T-helper 17 cell (primary cell): Measurements from ENCODE around the gene MIER3. TPM values are rescaled to one million over a fixed set of nuclear protein-coding genes. Genes with fewer than 3 reads are reported as not detected.

Experiments
- ATAC-seq: fragments of 150-1000 bp; cut with Tn5 transposase; 2 replicates; pipeline ENCODE4 v1.10.0; 2021; ENCODE audit warnings: mild to moderate bottlenecking, moderate library complexity
- DNase-seq, 3 donors: peaks; one replicate each; pipeline versions ENCODE4 v3.0.0 to v3.0.0-alpha.2; 2020 to 2021
- H3K9me3 ChIP-seq: one replicate; pipeline ENCODE4 v1.7.0; 2013; ENCODE audit warnings: low read length, mild to moderate bottlenecking; ENCODE audit not compliant: control insufficient read depth, poor library complexity, severe bottlenecking
- H3K27ac Mint-ChIP-seq: one replicate; pipeline ENCODE4 v1.8.0; 2022; ENCODE audit warnings: mild to moderate bottlenecking, moderate library complexity, mixed read lengths
- H3K27me3 Mint-ChIP-seq: one replicate; pipeline ENCODE4 v1.8.0; 2022; ENCODE audit warnings: mixed read lengths
- H3K36me3 Mint-ChIP-seq: one replicate; pipeline ENCODE4 v1.8.0; 2022; ENCODE audit warnings: low read depth, mixed read lengths
- H3K4me1 Mint-ChIP-seq: one replicate; pipeline ENCODE4 v1.8.0; 2022; ENCODE audit warnings: mild to moderate bottlenecking, mixed read lengths
- H3K4me3 Mint-ChIP-seq: one replicate; pipeline ENCODE4 v1.8.0; 2022; ENCODE audit warnings: mild to moderate bottlenecking, moderate library complexity, mixed read lengths
- total RNA-seq, 4 donors: library from RNA in 2 of 4; stranded (reverse) in 2 of 4; gene quantifications; one replicate each; pipeline ENCODE4 v1.2.3 and lab custom pipeline; 2022 to 2026

Gene MIER3
- total RNA-seq, 2 donors from 2014 or later: 24.6 to 30.4 TPM

DNA sequence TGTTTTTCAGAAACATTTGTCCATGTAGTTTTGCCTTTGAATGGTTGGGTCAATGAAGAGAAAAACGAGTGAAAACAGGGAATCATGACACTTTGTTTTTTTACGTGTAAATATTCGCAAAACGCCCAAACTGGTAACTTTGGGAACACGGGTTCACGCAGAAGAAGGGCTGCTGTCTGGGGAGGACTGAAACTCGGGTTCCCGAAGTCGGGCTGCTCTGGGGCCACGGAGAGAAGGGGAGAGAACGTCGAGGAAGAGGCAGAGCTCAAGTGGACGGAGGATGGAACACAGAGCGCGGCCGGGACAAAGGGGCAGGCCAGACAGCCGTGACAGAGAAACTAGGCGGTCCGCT lies 43.0 kb downstream of the MIER3 start:
- peak overlapping the region; percentile 97 for H3K27ac Mint-ChIP-seq
- no peaks in the 10 kb centered on the region for H3K27me3 Mint-ChIP-seq
- H3K9me3 ChIP-seq: no peaks in the 10 kb centered on the region
- peak overlapping the region; percentile 98 for H3K4me3 Mint-ChIP-seq
- ATAC-seq (peak; percentile 5), DNase-seq (peak in 2 of 3 donors; percentile 5 to 21)
- peaks cover 2% of the 10 kb centered on the region for H3K36me3 Mint-ChIP-seq
- H3K4me1 Mint-ChIP-seq: peaks cover 17% of the 10 kb centered on the region

DNA sequence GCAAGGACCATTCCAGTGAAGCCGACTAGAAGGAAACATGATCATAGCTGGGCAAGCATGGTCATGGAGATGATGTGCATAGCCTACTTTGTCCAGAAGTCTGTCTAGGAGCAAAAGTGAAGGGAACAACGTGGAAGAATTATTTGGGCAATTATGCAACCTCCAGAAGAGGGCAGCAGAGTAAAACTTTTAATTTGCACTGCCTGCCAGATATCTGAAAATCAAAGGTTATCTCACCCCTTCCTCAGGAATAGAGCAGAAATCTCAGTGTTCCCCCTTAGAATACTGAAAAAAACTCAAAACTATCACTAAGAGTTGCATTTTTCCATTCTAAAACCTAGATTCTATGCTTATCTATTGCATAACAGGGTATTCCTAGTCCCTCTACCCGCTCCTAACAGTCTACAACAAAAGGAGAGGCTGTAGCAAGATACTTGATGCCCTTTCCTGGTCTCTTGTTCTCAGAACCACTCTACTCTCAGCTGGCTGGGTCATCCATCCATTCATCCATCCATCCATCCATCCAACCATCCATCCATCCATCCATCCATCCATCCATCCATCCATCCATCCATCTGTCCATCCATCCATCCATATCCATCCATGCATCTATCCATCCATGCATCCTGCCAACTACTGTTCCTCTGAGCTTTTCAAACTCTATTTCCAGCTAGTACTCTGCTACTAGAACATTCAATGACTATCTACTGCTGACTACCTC lies 50.9 kb downstream of the MIER3 start:
- Mint-ChIP-seq H3K27ac (no peak overlapping the region), H3K4me1 (peaks cover 8% of the 10 kb centered on the region), H3K27me3 (peaks cover 6% of the 10 kb centered on the region), H3K4me3 (no peak overlapping the region), H3K36me3 (no peaks in the 10 kb centered on the region)
- ATAC-seq (peak; percentile 67), DNase-seq (peak in 1 of 3 donors; percentile 25)
- H3K9me3 ChIP-seq: no peaks in the 10 kb centered on the region

DNA sequence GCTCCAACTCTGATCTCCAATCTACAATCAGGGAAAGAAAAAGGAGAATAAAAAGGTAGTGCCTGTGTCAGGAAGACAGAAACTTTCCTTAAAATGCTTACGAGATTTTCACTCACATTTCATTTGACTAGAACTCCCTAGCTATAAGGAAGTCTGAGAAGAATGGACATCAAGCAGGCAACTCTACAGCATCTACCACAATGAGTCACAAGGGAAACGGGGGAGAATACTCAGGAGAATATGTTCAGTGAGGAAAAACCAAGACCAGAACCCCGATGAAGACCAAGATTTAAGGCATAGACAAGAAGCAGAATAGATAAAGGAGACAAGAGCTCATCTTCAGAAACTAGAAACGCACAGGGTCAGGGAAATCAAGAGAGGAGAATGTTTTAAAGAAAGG lies 51.5 kb downstream of the MIER3 start:
- H3K4me3 Mint-ChIP-seq: no peak overlapping the region
- no peaks in the 10 kb centered on the region for H3K36me3 Mint-ChIP-seq
- ATAC-seq (peak; percentile 50), DNase-seq (no peak)
- H3K9me3 ChIP-seq: no peaks in the 10 kb centered on the region
- peaks cover 8% of the 10 kb centered on the region for H3K4me1 Mint-ChIP-seq
- peaks cover 6% of the 10 kb centered on the region for H3K27me3 Mint-ChIP-seq
- no peak overlapping the region for H3K27ac Mint-ChIP-seq

DNA sequence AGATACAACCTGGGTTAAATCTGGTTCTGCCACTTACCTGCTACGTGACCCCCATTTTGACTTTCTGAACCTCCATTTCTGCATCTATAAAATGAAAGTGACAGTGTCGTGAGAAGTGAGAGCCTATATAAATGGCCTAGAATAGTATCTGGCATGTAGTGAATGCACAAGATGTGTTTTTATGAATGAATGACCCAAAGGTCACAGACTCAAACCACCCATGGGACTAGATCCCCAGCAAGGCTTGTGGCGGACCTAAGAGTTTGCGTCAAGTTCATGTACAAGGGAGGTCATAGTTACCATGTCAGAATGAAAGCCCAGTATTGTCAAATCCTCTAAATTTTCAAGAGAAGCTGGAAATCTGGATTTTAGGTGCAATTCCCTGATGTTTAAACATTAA lies 53.7 kb downstream of the MIER3 start:
- H3K27me3 Mint-ChIP-seq: peaks cover 2% of the 10 kb centered on the region
- no peak for DNase-seq
- no peak overlapping the region for H3K27ac Mint-ChIP-seq
- no peak overlapping the region for H3K4me3 Mint-ChIP-seq
- no peaks in the 10 kb centered on the region for H3K9me3 ChIP-seq
- H3K36me3 Mint-ChIP-seq: no peaks in the 10 kb centered on the region
- H3K4me1 Mint-ChIP-seq: peaks cover 11% of the 10 kb centered on the region
- ATAC-seq: no peak

DNA sequence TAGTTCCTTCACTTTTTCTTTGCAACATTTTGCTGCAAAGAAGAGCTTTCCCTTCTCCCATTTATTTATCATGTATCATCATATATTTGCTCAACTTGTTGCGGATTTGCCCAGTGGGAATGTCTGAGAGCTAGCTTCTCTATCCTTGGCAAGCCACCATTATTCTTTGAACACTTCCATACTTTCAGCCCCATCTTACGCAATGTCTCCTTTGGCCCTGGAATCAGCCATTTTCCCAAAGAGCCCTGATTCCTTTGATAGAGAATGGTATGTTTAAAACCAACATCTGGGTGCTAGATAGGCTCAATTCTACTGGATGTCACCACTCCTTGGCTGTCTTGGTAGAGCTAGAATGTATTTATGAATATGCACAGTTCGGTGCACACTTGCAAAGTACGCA lies 55.2 kb downstream of the MIER3 start:
- peak overlapping the region; percentile 87 for H3K27ac Mint-ChIP-seq
- ATAC-seq (no peak), DNase-seq (no peak)
- peak overlapping the region; percentile 25 for H3K4me3 Mint-ChIP-seq
- peaks cover 12% of the 10 kb centered on the region for H3K4me1 Mint-ChIP-seq
- no peaks in the 10 kb centered on the region for H3K27me3 Mint-ChIP-seq
- H3K36me3 Mint-ChIP-seq: no peaks in the 10 kb centered on the region
- no peaks in the 10 kb centered on the region for H3K9me3 ChIP-seq

DNA sequence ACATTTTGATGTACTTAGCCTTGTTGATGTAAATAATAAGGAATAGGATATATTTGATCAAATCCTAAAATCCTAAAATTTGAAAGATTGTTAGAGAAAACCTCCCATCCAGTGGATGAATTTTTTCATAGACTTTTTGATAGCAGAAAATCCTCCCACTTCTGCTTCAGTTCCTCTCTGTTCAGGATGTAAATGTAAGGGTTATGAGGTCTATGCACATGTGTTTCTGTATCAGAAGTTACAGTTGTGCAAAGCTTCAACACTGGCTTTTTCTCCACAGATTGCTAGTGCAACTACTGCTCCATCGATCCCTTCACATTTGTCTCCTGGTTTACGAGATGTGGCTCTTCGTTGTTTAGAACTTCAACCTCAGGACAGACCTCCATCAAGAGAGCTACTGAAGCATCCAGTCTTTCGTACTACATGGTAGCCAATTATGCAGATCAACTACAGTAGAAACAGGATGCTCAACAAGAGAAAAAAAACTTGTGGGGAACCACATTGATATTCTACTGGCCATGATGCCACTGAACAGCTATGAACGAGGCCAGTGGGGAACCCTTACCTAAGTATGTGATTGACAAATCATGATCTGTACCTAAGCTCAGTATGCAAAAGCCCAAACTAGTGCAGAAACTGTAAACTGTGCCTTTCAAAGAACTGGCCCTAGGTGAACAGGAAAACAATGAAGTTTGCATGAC lies 58.5 kb downstream of the MIER3 start:
- ATAC-seq: peak; percentile 40
- H3K27ac Mint-ChIP-seq: no peak overlapping the region

DNA sequence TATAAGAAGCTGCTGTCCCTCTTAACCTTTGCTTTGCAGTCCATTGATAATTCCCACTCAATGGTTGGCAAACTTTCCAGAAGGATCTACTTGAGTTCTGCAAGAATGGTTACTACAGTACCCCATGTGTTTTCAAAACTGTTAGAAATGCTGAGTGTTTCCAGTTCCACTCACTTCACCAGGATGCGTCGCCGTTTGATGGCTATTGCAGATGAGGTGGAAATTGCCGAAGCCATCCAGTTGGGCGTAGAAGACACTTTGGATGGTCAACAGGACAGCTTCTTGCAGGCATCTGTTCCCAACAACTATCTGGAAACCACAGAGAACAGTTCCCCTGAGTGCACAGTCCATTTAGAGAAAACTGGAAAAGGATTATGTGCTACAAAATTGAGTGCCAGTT lies 70.4 kb downstream of the MIER3 start:
- DNase-seq: no peak
- no peaks in the 10 kb centered on the region for H3K9me3 ChIP-seq
- Mint-ChIP-seq H3K27ac (peak overlapping the region; percentile 65), H3K4me1 (peaks cover 30% of the 10 kb centered on the region), H3K4me3 (no peak overlapping the region), H3K27me3 (no peaks in the 10 kb centered on the region), H3K36me3 (peaks cover 12% of the 10 kb centered on the region)
- no peak for ATAC-seq

More for the DNA sequence above, 58.5 kb downstream of the MIER3 start:
- Mint-ChIP-seq H3K27me3 (no peaks in the 10 kb centered on the region), H3K4me3 (no peak overlapping the region), H3K4me1 (peaks cover 18% of the 10 kb centered on the region), H3K36me3 (peaks cover 10% of the 10 kb centered on the region)
- DNase-seq: no peak
- H3K9me3 ChIP-seq: no peaks in the 10 kb centered on the region

DNA sequence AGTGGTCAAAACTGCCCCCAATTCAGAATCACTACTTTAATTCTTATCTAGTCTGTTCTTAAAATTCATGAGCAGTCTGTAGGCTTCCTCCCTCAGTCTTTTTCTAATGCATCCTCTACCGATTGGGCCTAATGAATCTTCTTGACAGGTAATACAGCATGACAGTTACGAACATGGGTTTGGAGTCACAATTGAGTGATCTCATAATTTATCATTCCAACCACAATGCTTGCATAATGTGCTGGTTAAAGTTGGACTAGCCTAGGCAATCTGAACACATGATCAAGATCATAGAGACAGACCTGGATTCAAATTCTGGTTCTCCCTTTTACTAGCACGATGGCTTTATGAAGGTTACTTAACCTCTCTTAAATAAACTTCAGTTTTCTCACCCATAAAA lies 75.6 kb downstream of the MIER3 start:
- peak overlapping the region; percentile 89 for H3K27ac Mint-ChIP-seq
- peaks cover 37% of the 10 kb centered on the region for H3K4me1 Mint-ChIP-seq
- H3K36me3 Mint-ChIP-seq: peaks cover 14% of the 10 kb centered on the region
- no peak overlapping the region for H3K4me3 Mint-ChIP-seq
- ATAC-seq (no peak), DNase-seq (no peak)
- no peaks in the 10 kb centered on the region for H3K27me3 Mint-ChIP-seq
- H3K9me3 ChIP-seq: no peaks in the 10 kb centered on the region

DNA sequence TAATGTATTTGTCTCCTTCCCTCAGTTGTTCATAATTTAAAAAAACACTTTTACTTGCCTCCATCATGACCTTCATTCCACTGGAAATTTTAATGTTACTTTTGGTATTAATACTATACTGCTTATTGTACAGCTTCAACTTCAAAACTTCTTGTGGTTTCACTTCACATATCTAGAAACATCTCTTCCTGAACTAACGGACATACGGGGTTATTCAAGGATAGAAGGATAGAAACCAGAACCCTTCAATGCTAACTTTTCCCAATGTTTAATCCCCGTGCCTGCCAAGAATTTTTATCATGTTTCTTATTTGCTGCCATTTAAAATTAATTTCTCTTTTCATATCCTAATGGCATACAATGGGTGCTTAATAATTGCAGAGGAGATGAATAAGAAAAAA lies 78.9 kb downstream of the MIER3 start:
- peak overlapping the region; percentile 90 for H3K27ac Mint-ChIP-seq

DNA sequence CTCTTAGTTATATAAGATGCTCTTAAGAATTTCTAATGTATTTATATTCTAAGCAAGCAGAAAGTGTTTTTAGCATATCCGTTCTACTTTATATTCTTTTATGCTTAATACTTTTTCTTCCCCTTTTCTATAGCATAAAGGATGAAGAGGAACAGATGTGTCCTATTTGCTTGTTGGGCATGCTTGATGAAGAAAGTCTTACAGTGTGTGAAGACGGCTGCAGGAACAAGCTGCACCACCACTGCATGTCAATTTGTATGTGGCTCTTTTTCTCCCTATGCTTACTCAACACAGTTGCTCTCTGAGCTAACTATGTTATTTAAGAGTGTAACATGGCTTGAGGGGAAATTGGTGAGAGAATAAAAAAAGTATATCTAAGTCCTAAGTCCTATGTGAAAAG lies 80.1 kb downstream of the MIER3 start:
- no peak for DNase-seq
- H3K4me3 Mint-ChIP-seq: peak overlapping the region; percentile 49
- H3K36me3 Mint-ChIP-seq: peaks cover 15% of the 10 kb centered on the region
- H3K27me3 Mint-ChIP-seq: no peaks in the 10 kb centered on the region
- ATAC-seq: no peak
- no peaks in the 10 kb centered on the region for H3K9me3 ChIP-seq
- H3K27ac Mint-ChIP-seq: peak overlapping the region; percentile 90
- peaks cover 39% of the 10 kb centered on the region for H3K4me1 Mint-ChIP-seq

More for the DNA sequence above, 78.9 kb downstream of the MIER3 start:
- ATAC-seq: no peak
- H3K4me3 Mint-ChIP-seq: no peak overlapping the region
- peaks cover 44% of the 10 kb centered on the region for H3K4me1 Mint-ChIP-seq
- H3K36me3 Mint-ChIP-seq: peaks cover 15% of the 10 kb centered on the region
- H3K27me3 Mint-ChIP-seq: no peaks in the 10 kb centered on the region
- DNase-seq: no peak
- H3K9me3 ChIP-seq: no peaks in the 10 kb centered on the region

Other genes starting within 250 kb of the MIER3 start
- 100 to 1,000 TPM in 1 of 2 donors, 10 to 100 TPM in 1; 99.2 to 120 TPM for gene MAP3K1, start 136.6 kb downstream of the MIER3 start, total RNA-seq
- gene SETD9, start 42.5 kb downstream of the MIER3 start, total RNA-seq: 1 to 10 TPM; 3.5 to 4.5 TPM
- gene GPBP1, start 221.9 kb upstream of the MIER3 start, total RNA-seq: 100 to 1,000 TPM; 135 to 136 TPM